Mucosa of gallbladder (tissue), 1 donor: Measurements from ENCODE around the gene ESR2. TPM values are rescaled to one million over a fixed set of nuclear protein-coding genes. Genes with fewer than 3 reads are reported as not detected.
"Not testable (repeated sequence)": the region's sequence is repeated elsewhere in the genome, so short reads cannot be mapped to it uniquely, and the experiment has no call there.

Source experiments
- DNase-seq: peaks from one replicate; pipeline ENCODE4 v3.0.0-alpha.2; 2020; ENCODE audit warnings: low spot score
- total RNA-seq: library from RNA; stranded (reverse); gene quantifications from one replicate; pipeline ENCODE4 v1.2.1, GENCODE V29; 2021
- donor health status: DM: no; HTN: no; CAD: no.

Gene ESR2
- total RNA-seq, 1 donor from 2014 or later: 0.26 TPM

- no peak for DNase-seq
Observed at GRCh38 chr14:64091217-64091616, 203.0 kb downstream of the ESR2 start.

GRCh38 chr14:64089920-64090319, 204.3 kb downstream of the ESR2 start:
- no peak for DNase-seq

- DNase-seq: no peak
Observed at GRCh38 chr14:64088647-64088964, 205.6 kb downstream of the ESR2 start.

- DNase-seq: no peak
Observed at GRCh38 chr14:64082837-64083236, 211.3 kb downstream of the ESR2 start.

GRCh38 chr14:64081174-64081746, 212.9 kb downstream of the ESR2 start:
- no peak for DNase-seq

GRCh38 chr14:64080452-64080851, 213.7 kb downstream of the ESR2 start:
- no peak for DNase-seq

- no peak for DNase-seq
Observed at GRCh38 chr14:64075613-64076005, 218.6 kb downstream of the ESR2 start.

GRCh38 chr14:64074961-64075612, 219.1 kb downstream of the ESR2 start:
- DNase-seq: no peak

- no peak for DNase-seq
Observed at GRCh38 chr14:64069634-64070359, 224.4 kb downstream of the ESR2 start.

GRCh38 chr14:64064447-64064846, 229.7 kb downstream of the ESR2 start:
- DNase-seq: no peak

GRCh38 chr14:64062381-64063115, 231.6 kb downstream of the ESR2 start:
- no peak for DNase-seq

- DNase-seq: no peak
Observed at GRCh38 chr14:64061706-64062105, 232.5 kb downstream of the ESR2 start.

- no peak for DNase-seq
Observed at GRCh38 chr14:64061115-64061514, 233.1 kb downstream of the ESR2 start.

GRCh38 chr14:64060648-64061096, 233.5 kb downstream of the ESR2 start:
- no peak for DNase-seq

GRCh38 chr14:64060199-64060545, 234.0 kb downstream of the ESR2 start:
- no peak for DNase-seq

- DNase-seq: no peak
Observed at GRCh38 chr14:64059454-64060198, 234.5 kb downstream of the ESR2 start.

- DNase-seq: no peak
Observed at GRCh38 chr14:64053694-64054669, 240.2 kb downstream of the ESR2 start.

GRCh38 chr14:64049616-64050381, 244.4 kb downstream of the ESR2 start:
- DNase-seq: no peak

- no peak for DNase-seq
Observed at GRCh38 chr14:64045091-64045490, 249.1 kb downstream of the ESR2 start.

GRCh38 chr14:64043296-64043695, 250.9 kb downstream of the ESR2 start:
- DNase-seq: not testable (repeated sequence)
